GM19452 (cell line): ENCODE results near the gene CDH4.

Source experiments
- ATAC-seq: cut with Tn5 transposase; IDR thresholded peaks from one replicate; pipeline ENCODE4 v1.9.1; 2021; ENCODE audit not compliant: unreplicated experiment

CDH4 gene

DNA sequence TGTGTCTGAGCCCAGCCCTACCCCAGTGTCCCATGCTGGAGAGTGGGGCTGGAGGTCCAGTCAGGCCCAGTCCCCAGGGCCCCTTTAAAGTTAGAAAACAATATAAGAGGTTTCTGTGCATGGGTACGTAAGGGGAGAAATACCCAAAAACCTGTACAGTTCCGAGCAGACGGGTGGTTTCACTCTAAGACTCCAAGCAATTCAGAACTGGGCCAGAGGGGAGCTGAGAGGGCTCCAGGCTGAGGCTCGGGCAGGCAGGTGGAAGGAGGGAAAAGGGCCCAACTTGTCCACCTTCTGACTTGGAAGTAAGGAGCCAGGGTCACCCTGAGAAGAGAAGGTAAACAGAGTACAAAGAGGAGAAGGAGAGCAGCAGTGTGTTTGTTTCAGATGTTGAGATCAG lies 296.0 kb downstream of the CDH4 start:
- no peak for ATAC-seq

DNA sequence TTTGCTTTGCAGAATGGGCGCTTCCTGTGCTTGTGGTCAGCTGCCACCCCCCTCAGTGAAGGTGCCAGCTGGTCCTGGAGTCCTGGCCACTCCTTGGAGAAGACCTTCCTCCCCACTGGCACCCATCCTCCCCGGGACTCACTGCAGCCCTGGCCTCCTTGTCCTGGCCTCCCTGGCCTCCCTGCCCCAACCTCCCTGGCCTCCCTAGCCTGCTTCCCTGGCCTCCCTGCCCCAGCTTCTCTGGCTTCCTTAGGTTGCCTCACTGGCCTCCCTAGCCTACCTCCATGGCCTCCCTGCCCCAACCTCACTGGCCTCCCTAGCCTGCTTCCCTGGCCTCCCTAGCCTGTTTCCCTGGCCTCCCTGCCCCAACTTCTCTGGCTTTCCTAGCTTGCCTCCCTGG lies 297.8 kb downstream of the CDH4 start:
- ATAC-seq = no peak

DNA sequence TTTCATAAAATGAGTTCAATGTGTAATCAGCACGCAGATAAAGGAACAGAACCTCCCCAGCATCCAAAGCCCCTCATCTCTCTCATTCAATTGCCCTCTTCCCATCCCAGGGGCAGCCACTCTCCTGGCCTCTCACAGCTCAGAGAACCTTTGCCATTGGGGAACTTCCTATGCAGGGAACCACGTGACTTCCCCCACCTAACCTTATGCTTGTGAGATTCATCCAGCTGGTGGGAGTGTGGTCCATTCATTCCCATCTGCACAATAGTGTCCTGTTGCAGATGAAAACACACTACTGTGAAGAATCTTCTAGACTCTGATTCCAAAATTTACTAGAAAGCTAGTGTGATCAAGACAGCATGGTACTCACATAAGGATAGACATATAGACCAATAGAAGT lies 299.3 kb downstream of the CDH4 start:
- ATAC-seq = no peak

DNA sequence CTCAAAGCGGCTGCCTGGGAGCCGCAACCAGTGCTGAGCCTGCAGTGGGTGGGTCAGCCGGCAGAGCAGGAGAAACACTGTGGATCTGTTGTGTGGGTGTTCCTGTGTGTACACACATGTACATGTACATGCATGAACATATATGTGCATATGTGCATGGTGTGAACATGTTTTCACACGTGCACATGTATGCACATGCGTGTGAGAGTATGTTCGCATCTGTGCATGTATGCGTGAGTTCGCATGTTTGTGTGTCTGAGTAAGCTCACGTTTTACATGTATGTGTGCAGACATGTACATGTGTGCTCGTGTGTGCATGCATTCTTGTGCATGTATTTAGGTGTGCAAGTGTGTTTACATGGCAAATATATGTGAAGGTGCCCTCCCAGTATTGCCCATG lies 302.6 kb downstream of the CDH4 start:
- ATAC-seq = no peak

DNA sequence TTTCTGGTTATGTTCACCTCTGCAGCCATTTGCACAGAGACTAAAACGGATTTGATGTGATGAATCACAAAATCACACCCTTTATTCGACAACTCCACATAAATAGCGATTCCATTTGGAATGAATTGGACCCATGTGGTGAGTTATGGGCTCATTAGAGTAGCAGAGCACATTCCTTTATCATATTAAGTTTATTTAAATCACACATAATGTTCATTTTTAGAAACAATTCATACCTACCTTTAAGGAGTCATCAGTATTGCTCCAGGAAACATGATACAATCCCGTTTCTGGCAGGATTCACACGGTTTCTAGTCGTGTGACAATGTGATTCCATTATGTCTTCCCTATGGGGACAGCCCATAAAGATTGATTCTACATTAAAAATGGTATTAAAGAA lies 303.5 kb downstream of the CDH4 start:
- no peak for ATAC-seq

DNA sequence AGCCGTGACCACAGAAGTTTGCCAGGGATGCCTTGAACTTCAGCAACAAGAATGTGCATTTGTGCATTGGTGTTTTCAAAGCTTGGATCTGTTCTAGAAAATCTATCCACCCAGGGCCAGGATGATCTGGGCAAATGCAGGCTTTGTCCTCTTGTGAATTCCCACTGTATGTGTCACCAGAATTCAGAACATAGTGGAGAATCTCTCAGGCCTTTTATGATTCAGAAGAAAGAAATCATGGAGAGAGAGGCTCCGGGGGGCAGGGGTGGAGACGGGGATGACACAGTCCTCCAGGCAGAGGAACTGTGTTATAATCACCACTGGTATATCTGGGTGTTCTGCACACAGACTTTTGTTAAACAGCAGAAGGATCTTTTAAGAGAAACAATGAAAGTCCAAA lies 304.1 kb downstream of the CDH4 start:
- no peak for ATAC-seq

DNA sequence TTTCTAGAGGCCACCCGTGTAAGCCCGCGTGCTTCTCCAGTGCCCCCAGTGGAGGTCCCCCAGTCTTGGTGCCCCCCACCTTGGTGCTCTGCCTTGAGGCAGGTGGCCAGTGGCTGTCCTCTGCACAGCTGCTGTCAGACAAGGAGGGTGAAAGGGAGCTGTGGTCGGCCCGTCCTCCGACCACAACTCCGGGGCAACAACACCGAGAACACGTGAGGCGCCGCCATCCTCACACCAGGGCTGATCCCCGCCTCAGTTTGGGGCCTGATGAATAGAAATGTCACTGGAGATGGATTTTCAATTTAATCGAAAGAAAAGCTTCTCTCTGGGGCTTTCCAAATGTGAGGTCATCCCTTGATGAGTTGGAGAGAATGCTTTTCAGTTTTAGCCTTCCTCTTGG lies 304.6 kb downstream of the CDH4 start:
- no peak for ATAC-seq

DNA sequence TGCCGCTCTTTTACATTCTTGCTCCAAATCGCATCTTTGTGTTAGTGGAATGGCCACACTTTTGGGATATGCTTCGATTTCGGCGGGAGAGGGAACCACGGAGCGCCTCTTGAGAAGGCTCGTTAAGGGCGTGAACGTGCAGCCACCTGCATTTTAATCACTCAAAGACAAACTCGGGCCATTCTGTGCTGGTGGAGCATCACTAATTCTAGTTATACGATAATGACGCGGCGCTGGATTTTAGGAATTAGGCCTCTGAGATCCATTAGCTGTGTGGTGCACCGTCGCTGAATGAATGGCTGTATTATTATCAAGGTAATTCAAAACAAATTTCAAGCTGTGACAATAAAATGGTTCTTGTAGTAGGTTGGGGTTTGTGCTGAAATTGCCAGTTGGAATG lies 305.6 kb downstream of the CDH4 start:
- ATAC-seq = no peak

DNA sequence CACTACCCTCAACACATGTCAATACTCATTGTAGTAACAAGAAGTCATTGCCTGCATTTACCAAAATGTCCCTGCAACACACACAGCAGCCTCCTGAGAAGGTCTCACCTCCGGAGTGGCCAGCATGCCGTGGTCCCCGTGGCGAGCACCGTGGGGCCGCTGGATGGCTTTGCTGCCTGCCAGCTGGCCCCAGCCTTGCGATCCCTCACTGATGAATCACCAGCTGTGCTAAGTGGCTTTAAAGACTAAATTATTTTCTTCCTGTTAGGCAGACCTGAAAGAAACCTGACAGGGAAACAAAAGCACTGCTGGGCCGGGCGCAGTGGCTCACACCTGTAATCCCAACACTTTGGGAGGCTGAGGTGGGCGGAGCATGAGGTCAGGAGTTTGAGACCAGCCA lies 306.7 kb downstream of the CDH4 start:
- ATAC-seq = no peak

DNA sequence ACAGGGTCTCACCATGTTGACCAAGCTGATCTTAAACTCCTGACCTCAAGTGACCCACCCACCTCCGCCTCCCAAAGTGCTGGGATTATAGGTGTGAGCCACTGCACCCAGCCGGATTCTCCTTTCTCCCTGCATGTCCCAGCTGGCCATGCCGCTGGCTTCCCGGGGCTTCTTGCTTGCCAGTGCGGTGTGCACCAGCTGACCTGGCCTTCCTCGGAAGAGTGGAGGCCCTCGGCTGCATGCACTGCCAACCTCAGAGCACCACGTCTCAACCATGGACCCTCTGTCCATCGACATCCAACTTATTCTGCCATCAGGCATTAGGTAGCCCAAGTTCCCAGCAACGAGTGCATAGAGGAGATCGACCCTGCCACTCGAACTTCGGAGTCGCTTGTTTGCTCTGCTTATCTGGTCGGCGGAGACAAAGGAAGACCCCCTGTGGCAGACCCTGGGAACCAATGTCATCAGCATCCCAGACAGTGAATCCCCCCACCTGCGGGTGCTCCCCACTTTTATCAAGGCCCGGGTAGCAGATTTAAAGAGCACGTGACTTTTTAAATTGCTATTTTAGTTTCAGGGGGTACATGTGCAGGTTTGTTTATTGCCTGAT lies 307.8 kb downstream of the CDH4 start:
- ATAC-seq = no peak

DNA sequence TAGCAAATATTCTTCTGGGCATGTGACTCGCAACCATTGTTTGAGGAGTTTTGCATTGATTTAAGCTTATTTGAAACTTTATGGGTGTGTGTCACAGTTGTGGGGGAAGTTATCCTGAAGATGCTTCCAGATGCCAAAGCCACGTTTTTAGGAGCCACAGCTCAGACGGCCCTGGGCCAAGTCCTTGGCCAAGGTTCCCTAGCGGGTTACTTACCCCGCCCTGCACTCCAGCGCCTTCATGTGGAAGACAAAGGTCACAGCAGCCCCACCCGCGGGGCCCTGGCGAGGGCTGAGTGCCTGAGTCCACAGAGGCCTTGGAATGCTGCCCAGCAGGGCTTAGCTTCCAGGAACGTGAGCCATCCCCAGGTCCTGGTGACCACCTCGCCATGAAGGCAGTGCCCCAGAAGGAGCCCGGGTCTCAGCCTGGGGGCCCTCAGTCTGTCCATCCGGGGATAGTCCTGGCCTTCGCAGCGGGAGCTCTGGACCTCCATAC lies 308.3 kb downstream of the CDH4 start:
- no peak for ATAC-seq

DNA sequence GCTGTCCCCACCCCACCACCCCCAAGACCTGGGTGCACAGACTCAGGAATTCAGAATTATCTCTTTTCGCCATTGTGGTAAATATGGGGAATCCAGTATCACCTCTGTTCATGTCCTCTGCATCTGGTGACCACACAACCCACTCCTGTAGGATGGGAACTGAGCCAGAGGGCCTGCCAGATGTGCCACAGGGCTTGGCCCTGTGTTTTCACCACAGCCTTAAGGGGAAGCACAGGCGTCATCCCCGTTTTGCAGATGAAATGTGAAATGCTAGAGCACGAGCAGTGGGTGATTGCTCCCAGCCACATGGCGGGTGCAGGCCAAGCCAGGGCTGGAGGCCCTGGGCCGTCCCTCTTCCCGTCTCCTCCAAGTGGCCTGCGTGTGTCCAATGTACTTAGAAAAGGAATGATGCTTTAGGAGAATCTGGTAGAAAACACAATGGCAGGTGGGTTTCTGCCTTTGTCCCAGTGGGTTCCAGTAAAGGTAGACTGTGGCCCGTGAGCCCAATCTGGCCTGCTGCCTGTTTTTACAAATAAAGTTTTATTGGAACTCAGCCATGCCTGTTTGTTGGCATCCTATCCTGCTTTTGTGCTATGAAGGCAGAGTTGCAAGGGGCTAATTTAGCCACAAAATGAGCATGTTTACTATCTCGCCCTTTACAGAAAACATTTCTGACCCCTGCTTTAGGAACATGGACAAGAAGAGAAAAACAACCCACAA lies 309.2 kb downstream of the CDH4 start:
- ATAC-seq = no peak

DNA sequence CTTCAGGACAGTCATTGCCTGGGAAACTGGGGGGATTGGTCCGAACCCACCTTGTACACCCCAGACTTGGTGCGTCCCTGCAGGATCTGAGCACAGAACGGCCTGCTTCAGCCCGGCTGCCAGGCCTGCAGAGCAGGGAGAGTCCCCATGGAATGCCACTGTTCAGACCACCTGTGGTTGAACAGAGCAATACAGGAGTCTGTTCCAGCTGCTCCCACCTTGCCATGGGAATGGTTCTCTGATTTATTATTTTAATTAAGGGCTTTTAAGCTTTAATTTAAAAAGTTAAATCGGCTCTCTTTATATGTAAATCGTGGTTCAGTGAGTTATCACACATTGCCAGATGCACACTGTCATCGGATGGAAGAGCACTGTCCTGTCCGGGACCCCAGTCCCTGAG lies 310.4 kb downstream of the CDH4 start:
- no peak for ATAC-seq

DNA sequence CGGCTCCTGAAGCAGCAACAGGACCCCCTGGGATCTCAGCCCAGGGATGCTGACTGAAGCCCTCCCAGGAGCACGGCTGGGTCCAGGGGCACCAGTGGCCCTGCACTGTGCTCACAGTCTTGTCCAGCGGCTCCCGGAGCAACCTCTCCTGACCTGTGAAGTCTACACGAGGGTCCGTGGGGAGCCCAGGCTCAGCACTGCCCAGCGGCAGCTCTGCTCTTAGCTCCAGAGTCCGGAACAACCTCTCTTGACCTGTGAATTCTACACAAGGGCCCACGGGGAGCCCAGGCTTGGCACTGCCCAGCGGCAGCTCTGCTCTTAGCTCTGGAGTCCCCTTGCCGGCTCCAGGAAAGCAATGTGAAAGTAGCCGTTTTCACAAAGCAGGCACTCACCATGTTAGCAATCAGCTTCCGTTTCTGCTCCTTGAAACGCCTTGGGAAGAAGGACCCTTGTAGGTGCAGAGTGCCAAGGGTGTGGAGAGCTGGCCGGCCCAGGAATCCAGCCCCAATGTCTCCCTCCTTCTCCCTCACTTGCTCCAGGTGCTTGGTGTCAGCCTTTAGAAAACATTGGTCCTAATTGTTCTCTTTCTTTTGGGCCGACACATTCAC lies 310.9 kb downstream of the CDH4 start:
- no peak for ATAC-seq

DNA sequence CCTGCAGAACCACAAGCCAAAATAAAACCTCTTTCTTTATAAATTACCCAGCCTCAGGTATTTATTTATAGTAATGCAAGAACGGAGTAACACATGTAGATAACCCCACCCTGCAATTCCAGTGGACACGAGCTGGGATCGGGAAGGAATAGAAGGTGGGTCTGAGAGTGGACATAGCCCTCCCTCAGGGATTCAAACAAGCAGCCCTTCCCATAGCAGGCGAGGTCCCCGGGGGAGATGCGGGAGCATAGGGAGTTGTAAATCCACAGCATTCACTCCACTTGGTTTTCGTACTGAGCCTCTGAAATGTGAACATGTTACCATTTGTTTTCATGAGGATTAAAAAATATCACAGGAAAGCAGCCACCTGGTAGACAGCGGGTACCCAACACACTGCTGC lies 312.6 kb downstream of the CDH4 start:
- no peak for ATAC-seq

DNA sequence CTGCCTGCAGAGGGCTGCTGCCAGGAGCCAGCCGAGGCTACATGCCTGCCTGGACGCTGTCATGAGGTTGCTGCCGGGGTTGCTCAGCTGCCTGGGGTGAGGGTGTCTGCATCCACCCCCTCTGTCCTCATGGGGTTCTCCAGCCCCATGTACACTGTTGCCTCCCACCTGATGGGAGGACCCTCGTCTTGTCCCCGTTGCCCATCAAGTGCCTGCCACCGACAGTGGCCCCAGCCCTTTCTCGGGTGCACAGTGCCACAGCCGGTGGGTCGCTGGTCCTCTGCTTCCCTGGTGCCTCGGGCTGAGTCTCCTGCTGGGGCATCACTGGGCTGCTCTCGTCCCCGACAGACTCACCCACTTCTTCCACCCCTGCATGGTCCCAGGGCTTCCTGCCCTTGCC lies 313.7 kb downstream of the CDH4 start:
- ATAC-seq = no peak

DNA sequence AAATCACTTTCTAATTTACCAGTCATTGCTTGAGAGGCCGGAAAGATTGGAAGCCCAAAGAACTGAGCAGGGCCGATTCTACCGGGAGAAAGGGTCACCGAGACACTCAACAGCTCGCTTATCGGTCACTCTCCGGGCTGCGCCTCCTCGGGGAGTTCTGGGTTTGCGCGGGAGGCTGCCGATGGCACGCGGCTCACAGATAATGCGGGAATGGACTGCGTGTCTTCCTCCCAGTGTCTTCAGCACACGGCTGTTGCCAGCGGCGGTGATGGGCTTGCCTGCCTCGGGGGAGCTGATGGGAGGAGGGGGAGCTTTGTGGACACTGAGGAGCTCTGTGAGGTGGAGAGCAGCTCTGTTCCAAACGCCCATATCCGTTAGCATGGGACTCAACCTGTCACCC lies 314.6 kb downstream of the CDH4 start:
- no peak for ATAC-seq

DNA sequence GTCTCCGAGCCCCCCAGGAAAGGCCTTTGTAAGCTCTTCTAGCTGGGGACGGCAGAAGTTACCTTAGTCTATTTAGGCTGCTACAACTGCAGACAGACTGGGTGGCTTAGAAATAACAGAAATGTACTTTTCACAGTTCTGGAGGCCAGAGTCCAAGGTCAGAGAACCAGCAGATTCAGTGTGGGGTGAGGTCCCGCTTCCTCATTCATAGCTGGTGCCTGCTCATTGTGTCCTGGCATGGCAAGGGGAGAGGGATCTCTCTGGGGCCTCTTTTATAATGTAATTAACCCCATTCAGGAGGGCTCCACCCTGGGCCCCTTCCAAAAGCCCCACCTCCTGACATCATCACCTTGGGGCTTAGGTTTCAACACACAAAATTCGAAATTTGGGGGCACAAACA lies 315.1 kb downstream of the CDH4 start:
- ATAC-seq = no peak

DNA sequence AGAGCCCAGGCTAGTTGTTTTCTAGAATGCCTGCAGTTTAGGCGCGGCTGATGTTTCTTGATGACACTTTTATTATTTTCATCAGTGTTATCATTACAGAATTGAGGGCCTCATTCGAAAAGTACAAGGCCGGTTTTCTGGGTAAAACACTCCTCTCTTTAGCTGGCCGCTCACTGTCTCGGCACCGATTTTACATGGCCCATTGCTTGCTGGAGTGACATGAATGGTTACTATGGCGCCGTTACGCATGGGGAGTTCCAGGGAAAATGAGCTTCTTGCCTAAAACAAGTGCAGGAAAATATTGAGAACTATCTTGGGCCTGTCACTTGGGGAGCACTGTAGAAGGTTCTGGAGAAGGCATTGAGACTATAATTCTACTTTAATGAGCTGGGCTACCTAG lies 317.8 kb downstream of the CDH4 start:
- no peak for ATAC-seq

DNA sequence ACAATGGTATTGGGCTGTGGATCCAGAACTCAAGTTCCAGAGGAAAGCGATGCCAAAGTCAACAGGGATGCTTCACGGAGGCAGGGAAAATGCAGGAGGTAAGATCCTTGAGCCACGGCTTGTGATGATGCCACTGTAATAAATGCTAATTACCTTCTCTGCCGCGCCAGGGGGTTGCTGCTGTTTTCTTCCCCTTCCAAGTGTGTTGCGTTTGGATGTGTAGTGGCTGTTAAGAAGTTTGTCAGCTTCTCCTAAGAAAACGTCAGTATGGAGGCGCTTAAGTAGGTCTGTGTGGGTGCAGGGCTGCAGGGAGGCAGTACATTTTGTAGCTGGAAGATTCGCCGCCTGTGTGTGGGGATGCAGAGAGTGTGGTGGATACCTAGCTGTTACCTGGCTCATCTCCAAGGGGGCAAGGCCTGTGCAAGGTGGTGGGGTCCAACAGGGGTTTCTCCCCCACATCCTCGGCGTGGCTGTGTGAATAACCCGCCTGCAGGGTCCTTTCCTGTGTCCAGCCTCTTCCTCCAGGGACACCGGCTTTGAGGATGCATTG lies 318.7 kb downstream of the CDH4 start:
- no peak for ATAC-seq

DNA sequence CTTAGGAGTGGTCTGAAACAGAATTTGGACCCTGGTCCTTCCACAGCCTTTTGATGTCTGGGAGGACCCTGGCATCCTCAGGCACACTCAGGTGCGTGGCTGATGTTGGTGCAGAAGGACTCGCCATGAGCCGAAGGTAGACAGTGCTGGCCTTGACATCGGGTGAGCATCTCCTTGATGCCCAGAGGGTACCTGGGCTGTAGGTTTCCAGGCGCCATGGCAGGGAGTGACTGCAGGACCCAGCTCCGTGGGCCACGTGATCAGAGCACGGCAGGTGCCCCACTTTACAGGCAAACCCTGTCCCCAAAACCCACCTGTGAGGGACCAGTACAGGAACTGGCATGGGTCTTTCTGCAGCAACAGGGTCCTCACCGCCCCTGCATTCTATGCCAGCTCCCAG lies 319.2 kb downstream of the CDH4 start:
- ATAC-seq = no peak
